Lung (tissue), 12 donors: ENCODE data around the gene BSG. TPM values are rescaled to one million over a fixed set of nuclear protein-coding genes. Genes with fewer than 3 reads are reported as not detected.

Source experiments
- ATAC-seq: fragments of 200-7000 bp; cut with Tn5 transposase; one replicate; pipeline ENCODE4 v1.9.1; 2020; ENCODE audit warnings: moderate number of reproducible peaks; ENCODE audit not compliant: insufficient read depth, low FRiP score
- DNase-seq, 3 donors: peaks; one replicate each; pipeline ENCODE4 v3.0.0-alpha.2; 2013 to 2017
- H3K27ac ChIP-seq, 2 donors: one replicate each; pipeline ENCODE4 v1.5.1; 2013; ENCODE audit warnings: mild to moderate bottlenecking in 2 of 2, moderate library complexity in 2 of 2, control low read depth in 1 of 2, inconsistent platforms in 1 of 2, low read depth in 1 of 2, low read length in 1 of 2
- H3K27me3 ChIP-seq, 3 donors: one replicate each; pipeline ENCODE4 v1.5.1; 2013; ENCODE audit warnings: low read length in 2 of 3; ENCODE audit not compliant: control insufficient read depth in 3 of 3, insufficient read depth in 3 of 3
- H3K36me3 ChIP-seq, 4 donors: one replicate each; pipeline ENCODE4 v1.5.1; 2013; ENCODE audit warnings: low read length in 4 of 4, mild to moderate bottlenecking in 1 of 4, moderate library complexity in 1 of 4; ENCODE audit not compliant: control insufficient read depth in 4 of 4, insufficient read depth in 4 of 4
- H3K4me1 ChIP-seq, 5 donors: one replicate each; pipeline ENCODE4 v1.5.1; 2013; ENCODE audit warnings: low read length in 5 of 5, mild to moderate bottlenecking in 2 of 5, moderate library complexity in 1 of 5; ENCODE audit not compliant: control insufficient read depth in 5 of 5, insufficient read depth in 5 of 5
- H3K4me3 ChIP-seq: one replicate; pipeline ENCODE4 v1.5.1; 2013; ENCODE audit warnings: mild to moderate bottlenecking, control low read depth, moderate library complexity
- H3K9ac ChIP-seq, 2 donors: one replicate each; pipeline ENCODE4 v1.5.1; 2013; ENCODE audit warnings: low read length in 2 of 2, control low read depth in 1 of 2; ENCODE audit not compliant: insufficient read depth in 1 of 2
- H3K9me3 ChIP-seq, 4 donors: one replicate each; pipeline ENCODE4 v1.5.1; 2013; ENCODE audit warnings: low read length in 3 of 4, mild to moderate bottlenecking in 1 of 4, moderate library complexity in 1 of 4; ENCODE audit not compliant: control insufficient read depth in 4 of 4, insufficient read depth in 3 of 4
- WGBS, 2 donors: extraction: QIAGEN DNeasy Blood & Tissue Kit; methylation state at CpG; one replicate each; pipeline ENCODE4 v1.1.7; 2013; 5-methylcytosine and 5-hydroxymethylcytosine counted together
- polyA plus RNA-seq, 2 donors: library from polyadenylated mRNA; stranded (reverse); fragments of 200-250 nt; gene quantifications; one replicate each; pipeline ENCODE4 v1.2.1, GENCODE V29; 2013
- total RNA-seq, 2 donors: library from RNA; depleted of rRNA in 1 of 2; stranded (reverse); fragments of >200 nt in 1 of 2; gene quantifications; one replicate each; pipeline ENCODE4 v1.2.1, GENCODE V29; 2014 to 2021
- TF ChIP-seq, protein P1 (sequence below): IDR thresholded peaks from 2 replicates; pipeline ENCODE4 v1.5.1; 2012; ENCODE audit warnings: mild to moderate bottlenecking; ENCODE audit errors: control extremely low read depth, extremely low read depth
- donor health status: control.
- donor health status: control.
- donor health status: Bipolar disorder and iron deficiency.
- donor health status: healthy.
- donor health status: DM: yes; HTN: yes; CAD: no.

The BSG gene
- total and polyA plus RNA-seq, 4 donors = 239 to 416 (median 355) TPM

DNA sequence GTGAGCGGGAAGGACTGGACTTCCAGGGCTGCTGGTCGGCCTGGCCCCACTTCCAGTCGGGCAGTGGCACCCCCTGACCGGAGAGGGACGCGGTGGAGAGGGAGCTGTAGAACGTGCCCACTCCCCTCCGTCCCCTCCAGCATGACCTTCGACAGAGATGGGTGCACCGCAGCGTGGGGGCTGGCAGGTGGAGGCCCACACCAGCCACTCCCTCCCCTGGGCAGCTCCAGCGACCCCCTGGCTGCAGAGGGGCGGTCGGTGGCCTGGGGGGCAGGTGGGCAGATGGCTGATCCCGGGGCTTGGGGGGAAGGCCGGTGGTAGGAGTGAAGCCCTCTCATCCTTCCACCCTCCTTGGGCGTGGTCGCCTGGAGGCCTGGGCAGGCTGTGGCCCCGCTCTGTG lies 19.7 kb downstream of the BSG start:
- no peak for DNase-seq
- no peak overlapping the region for H3K27ac ChIP-seq
- WGBS, 2 donors = 75 to 79% methylated on average over 18 to 19 of the region's 19 CpGs
- peaks cover 0 to 5% (median 0%) of the 10 kb centered on the region in 4 donors for H3K9me3 ChIP-seq
- H3K9ac ChIP-seq = no peak overlapping the region
- H3K4me1 ChIP-seq = peaks cover 0 to 15% (median 0%) of the 10 kb centered on the region in 5 donors
- H3K4me3 ChIP-seq = no peak overlapping the region
- H3K36me3 ChIP-seq = no peaks in the 10 kb centered on the region
- TF ChIP-seq, protein P1, sequence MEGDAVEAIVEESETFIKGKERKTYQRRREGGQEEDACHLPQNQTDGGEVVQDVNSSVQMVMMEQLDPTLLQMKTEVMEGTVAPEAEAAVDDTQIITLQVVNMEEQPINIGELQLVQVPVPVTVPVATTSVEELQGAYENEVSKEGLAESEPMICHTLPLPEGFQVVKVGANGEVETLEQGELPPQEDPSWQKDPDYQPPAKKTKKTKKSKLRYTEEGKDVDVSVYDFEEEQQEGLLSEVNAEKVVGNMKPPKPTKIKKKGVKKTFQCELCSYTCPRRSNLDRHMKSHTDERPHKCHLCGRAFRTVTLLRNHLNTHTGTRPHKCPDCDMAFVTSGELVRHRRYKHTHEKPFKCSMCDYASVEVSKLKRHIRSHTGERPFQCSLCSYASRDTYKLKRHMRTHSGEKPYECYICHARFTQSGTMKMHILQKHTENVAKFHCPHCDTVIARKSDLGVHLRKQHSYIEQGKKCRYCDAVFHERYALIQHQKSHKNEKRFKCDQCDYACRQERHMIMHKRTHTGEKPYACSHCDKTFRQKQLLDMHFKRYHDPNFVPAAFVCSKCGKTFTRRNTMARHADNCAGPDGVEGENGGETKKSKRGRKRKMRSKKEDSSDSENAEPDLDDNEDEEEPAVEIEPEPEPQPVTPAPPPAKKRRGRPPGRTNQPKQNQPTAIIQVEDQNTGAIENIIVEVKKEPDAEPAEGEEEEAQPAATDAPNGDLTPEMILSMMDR = no peak
- ATAC-seq = no peak
- H3K27me3 ChIP-seq = peaks cover 7 to 27% (median 23%) of the 10 kb centered on the region in 3 donors

DNA sequence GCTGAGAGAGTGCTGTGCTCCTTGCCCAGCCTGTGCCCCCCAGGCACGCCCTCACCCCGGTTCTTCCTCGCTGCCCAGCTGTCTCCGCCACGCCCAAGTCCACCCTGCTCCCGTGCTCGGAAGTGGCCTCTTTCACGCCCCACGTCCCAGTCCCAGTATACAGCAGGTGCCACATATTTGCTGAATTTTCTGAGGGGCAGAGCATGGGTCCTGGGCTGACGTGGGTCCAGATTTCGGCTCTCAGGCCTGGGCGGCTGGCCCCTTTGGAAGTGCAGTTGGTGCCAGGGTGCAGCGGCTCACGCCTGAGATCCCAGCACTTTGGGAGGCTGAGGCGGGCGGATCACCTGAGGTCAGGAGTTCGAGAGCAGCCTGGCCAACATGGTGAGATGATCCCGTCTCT lies 20.7 kb downstream of the BSG start:
- no peak for ATAC-seq
- H3K9me3 ChIP-seq = peaks cover 0 to 5% (median 0%) of the 10 kb centered on the region in 4 donors
- TF ChIP-seq, protein P1 = no peak
- H3K36me3 ChIP-seq = no peaks in the 10 kb centered on the region
- peaks cover 0 to 14% (median 0%) of the 10 kb centered on the region in 5 donors for H3K4me1 ChIP-seq
- no peak overlapping the region for H3K4me3 ChIP-seq
- 82 to 83% methylated on average over 18 of the region's 18 CpGs for WGBS, 2 donors
- no peak overlapping the region for H3K9ac ChIP-seq
- DNase-seq = no peak
- peaks cover 7 to 27% (median 23%) of the 10 kb centered on the region in 3 donors for H3K27me3 ChIP-seq
- H3K27ac ChIP-seq = no peak overlapping the region

DNA sequence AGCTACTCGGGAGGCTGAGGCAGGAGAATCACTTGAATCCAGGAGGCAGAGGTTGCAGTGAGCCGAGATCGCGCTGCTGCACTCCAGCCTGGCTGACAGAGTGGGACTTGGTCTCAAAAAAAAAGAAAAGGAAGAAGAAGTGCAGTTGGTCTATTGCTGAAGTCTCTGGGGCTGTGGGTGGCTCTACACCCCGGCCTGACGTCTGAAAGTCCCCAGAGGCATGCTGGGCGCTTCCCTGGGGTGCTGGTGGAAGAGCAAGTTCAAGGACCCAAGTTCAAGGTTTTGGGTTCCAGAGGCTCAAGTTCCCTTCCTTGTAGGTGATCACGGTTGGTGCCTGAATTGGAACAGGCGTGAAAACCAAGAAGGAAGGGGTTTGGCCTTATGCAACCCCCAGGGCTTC lies 21.1 kb downstream of the BSG start:
- Histone ChIP-seq H3K4me1 (peaks cover 0 to 11% (median 0%) of the 10 kb centered on the region in 5 donors), H3K9me3 (peaks cover 0 to 5% (median 0%) of the 10 kb centered on the region in 4 donors), H3K9ac (no peak overlapping the region), H3K36me3 (no peaks in the 10 kb centered on the region), H3K27me3 (peaks cover 6 to 25% (median 23%) of the 10 kb centered on the region in 3 donors), H3K4me3 (no peak overlapping the region), H3K27ac (no peak overlapping the region)
- TF ChIP-seq, protein P1 = no peak
- DNase-seq (no peak), ATAC-seq (no peak)
- 59 to 65% methylated on average over 9 of the region's 9 CpGs for WGBS, 2 donors

DNA sequence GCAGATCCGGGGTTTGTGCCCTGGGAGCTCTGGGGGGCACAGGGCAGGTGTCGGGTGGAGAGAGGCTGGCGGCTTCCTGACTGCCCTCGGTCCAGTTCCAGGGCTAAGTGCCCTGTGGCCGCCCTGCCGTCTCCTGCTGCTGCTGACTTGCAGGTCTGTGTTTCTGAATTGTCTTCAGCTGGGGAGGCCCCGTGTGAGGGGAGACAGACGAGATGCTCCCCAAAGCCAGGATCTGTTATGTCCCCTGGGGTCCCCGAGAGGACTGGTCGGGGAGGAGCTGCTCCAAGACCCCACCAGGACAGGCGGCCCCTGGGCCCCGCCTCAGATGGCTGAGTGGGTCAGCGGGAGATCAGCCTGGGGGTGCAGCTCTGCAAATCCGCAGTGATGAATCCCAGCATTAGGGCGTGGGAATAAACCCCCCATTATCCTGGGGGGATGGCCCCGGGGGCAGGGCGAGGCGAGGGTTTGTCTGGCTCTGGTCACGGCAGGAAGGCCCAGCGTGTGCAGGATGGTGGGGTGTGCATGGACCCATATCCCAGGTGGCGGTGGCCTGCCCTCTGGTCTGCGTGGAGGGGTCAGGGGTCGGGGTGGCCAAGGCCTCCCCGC lies 22.0 kb downstream of the BSG start:
- no peak overlapping the region for H3K4me3 ChIP-seq
- ATAC-seq (no peak), DNase-seq (no peak)
- no peaks in the 10 kb centered on the region for H3K36me3 ChIP-seq
- TF ChIP-seq, protein P1 = no peak
- peaks cover 0 to 5% (median 0%) of the 10 kb centered on the region in 4 donors for H3K9me3 ChIP-seq
- H3K9ac ChIP-seq = no peak overlapping the region
- H3K27me3 ChIP-seq = peaks cover 0 to 23% (median 17%) of the 10 kb centered on the region in 3 donors
- no peak overlapping the region for H3K27ac ChIP-seq
- peaks cover 0 to 9% (median 0%) of the 10 kb centered on the region in 5 donors for H3K4me1 ChIP-seq
- 72 to 75% methylated on average over 24 of the region's 24 CpGs for WGBS, 2 donors
